DND-41 (cell line): ENCODE results near the gene IL1RAP.
"Not testable (repeated sequence)": the region's sequence is repeated elsewhere in the genome, so short reads cannot be mapped to it uniquely, and the experiment has no call there.

Experiments
- ATAC-seq: fragments of 200-7000 bp; cut with Tn5 transposase; 3 replicates; pipeline ENCODE4 v1.9.1; 2021; ENCODE audit warnings: low read depth; ENCODE audit not compliant: insufficient read depth
- DNase-seq: peaks from one replicate; pipeline ENCODE4 v3.0.0-alpha.2; 2020
- H2AFZ ChIP-seq: 2 replicates; pipeline ENCODE4 v1.6.0; 2012; ENCODE audit warnings: low read depth, low read length
- H3K27ac ChIP-seq: 2 replicates; pipeline ENCODE4 v1.5.1; 2012; ENCODE audit warnings: low read length, inconsistent platforms
- H3K27me3 ChIP-seq: fragments of 200-600 bp; sonication (generic); 2 replicates; pipeline ENCODE4 v1.6.0; 2012; ENCODE audit warnings: low read length, mild to moderate bottlenecking, inconsistent platforms; ENCODE audit not compliant: insufficient read depth, poor library complexity
- H3K36me3 ChIP-seq: 2 replicates; pipeline ENCODE4 v1.5.1; 2012; ENCODE audit warnings: low read length, inconsistent platforms; ENCODE audit not compliant: insufficient read depth
- H3K4me1 ChIP-seq: 2 replicates; pipeline ENCODE4 v1.5.1; 2012; ENCODE audit warnings: mild to moderate bottlenecking, low read length; ENCODE audit not compliant: insufficient read depth
- H3K4me2 ChIP-seq: 2 replicates; pipeline ENCODE4 v1.6.0; 2012; ENCODE audit warnings: mild to moderate bottlenecking, moderate library complexity, low read length, inconsistent platforms; ENCODE audit not compliant: insufficient read depth
- H3K4me3 ChIP-seq, 2 experiments: fragments of 200-600 bp in 1 of 2; shearing (Covaris generic) in 1 of 2; 2 replicates each; pipeline ENCODE4 v1.5.1; 2012 to 2016; ENCODE audit warnings: inconsistent platforms in 2 of 2, low read length in 2 of 2, mild to moderate bottlenecking in 2 of 2, low read depth in 1 of 2, moderate library complexity in 1 of 2
- H3K79me2 ChIP-seq: 2 replicates; pipeline ENCODE4 v1.6.0; 2012; ENCODE audit warnings: low read length, inconsistent platforms; ENCODE audit not compliant: insufficient read depth
- H3K9ac ChIP-seq: 2 replicates; pipeline ENCODE4 v1.6.0; 2012; ENCODE audit warnings: low read depth, mild to moderate bottlenecking, inconsistent platforms, low read length, moderate library complexity
- H3K9me3 ChIP-seq: 2 replicates; pipeline ENCODE4 v1.5.1; 2012; ENCODE audit warnings: low read length, moderate library complexity, mild to moderate bottlenecking, inconsistent platforms; ENCODE audit not compliant: insufficient read depth, severe bottlenecking
- H4K20me1 ChIP-seq: 2 replicates; pipeline ENCODE4 v1.6.0; 2012; ENCODE audit warnings: low read length; ENCODE audit not compliant: insufficient read depth
- EZH2 ChIP-seq: IDR thresholded peaks from 3 replicates; pipeline ENCODE4 v1.6.1; 2012; ENCODE audit warnings: borderline replicate concordance, low read depth, mild to moderate bottlenecking, moderate library complexity, low read length, inconsistent platforms; ENCODE audit not compliant: severe bottlenecking
- TF ChIP-seq, protein P1 (sequence below): IDR thresholded peaks from 2 replicates; pipeline ENCODE4 v1.5.1; 2012; ENCODE audit warnings: borderline replicate concordance, low read length, moderate library complexity, mild to moderate bottlenecking; ENCODE audit not compliant: poor library complexity, severe bottlenecking; ENCODE audit errors: extremely low read depth

The IL1RAP gene

DNA sequence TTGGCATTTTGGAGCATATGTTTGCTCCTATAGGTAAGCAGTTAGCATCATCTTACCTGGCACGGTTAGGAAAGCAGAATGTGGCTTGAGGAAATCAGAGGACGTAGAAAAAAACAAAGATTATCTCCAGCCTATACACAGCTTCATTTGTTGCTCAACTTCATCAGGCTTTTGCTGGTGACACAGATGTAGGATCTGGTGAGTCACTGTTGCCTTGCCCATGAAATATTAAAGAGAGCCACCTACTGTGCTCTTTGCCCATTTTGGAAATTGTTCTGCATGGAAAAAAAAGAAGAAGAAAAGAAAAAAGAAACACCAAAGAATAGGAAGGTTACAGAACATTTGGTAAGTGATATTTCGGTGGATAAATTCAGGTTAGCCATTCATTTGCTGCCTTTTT lies 3.8 kb downstream of the IL1RAP start:
- ATAC-seq (no peak), DNase-seq (no peak)
- Histone ChIP-seq H3K4me1 (peaks cover 44% of the 10 kb centered on the region), H2AFZ (no peak overlapping the region), H3K36me3 (peaks cover 9% of the 10 kb centered on the region; the same call in 1 of the 2 replicates), H3K4me3 (no peak overlapping the region), H3K27me3 (no peaks in the 10 kb centered on the region), H4K20me1 (peaks cover 4% of the 10 kb centered on the region; the same call in 1 of the 2 replicates), H3K9ac (no peak overlapping the region), H3K79me2 (peaks cover 76% of the 10 kb centered on the region), H3K4me2 (peak overlapping the region; percentile 26; the same call in 1 of the 2 replicates), H3K27ac (no peak overlapping the region), H3K9me3 (no peaks in the 10 kb centered on the region)
- no peak for TF ChIP-seq EZH2
- TF ChIP-seq, protein P1, sequence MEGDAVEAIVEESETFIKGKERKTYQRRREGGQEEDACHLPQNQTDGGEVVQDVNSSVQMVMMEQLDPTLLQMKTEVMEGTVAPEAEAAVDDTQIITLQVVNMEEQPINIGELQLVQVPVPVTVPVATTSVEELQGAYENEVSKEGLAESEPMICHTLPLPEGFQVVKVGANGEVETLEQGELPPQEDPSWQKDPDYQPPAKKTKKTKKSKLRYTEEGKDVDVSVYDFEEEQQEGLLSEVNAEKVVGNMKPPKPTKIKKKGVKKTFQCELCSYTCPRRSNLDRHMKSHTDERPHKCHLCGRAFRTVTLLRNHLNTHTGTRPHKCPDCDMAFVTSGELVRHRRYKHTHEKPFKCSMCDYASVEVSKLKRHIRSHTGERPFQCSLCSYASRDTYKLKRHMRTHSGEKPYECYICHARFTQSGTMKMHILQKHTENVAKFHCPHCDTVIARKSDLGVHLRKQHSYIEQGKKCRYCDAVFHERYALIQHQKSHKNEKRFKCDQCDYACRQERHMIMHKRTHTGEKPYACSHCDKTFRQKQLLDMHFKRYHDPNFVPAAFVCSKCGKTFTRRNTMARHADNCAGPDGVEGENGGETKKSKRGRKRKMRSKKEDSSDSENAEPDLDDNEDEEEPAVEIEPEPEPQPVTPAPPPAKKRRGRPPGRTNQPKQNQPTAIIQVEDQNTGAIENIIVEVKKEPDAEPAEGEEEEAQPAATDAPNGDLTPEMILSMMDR, result no peak

DNA sequence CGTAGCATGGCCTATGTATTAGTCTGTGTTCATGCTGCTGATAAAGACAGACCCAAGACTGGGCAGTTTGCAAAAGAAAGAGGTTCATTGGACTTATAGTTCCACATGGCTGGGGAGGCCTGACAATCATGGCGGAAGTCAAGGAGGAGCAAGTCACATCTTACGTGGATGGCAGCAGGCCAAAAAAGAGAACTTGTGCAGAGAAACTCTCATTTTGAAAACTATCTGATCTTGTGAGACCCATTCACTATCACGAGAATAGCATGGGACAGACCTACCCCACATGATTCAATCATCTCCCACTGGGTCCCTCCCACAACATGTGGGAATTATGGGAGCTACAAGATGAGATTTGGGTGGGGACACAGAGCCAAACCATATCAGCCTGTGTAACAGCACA lies 4.6 kb downstream of the IL1RAP start:
- H3K4me2 ChIP-seq, result 0 out of 2 replicates have a peak overlapping the region, but pooled peaks have one; percentile 2
- not testable (repeated sequence) for H4K20me1 ChIP-seq, H3K36me3 ChIP-seq, H2AFZ ChIP-seq, H3K27me3 ChIP-seq, H3K9me3 ChIP-seq, H3K27ac ChIP-seq, DNase-seq, H3K4me3 ChIP-seq, ATAC-seq, H3K9ac ChIP-seq
- H3K4me1 ChIP-seq, result peaks cover 36% of the 10 kb centered on the region
- peaks cover 85% of the 10 kb centered on the region for H3K79me2 ChIP-seq

DNA sequence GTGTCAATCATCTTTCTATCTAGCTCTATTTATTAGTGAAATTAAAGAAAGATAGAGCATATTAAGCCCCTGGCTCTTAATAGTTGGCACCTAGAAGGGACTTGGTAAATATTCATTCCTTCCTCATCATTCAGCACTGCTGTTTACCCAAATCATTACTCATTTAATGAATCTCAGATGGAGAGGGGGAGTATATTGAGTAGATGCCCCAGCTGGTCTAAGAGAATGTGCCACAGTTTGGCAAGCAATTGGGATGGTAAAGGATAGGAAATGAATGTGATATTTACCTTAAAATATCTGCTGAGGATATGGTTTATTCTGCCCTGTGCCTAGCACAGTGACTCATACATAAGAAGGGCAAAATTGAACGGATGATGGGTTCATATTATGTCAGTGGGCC lies 6.0 kb downstream of the IL1RAP start:
- Histone ChIP-seq H3K9ac (no peak overlapping the region), H3K27ac (no peak overlapping the region), H4K20me1 (peaks cover 4% of the 10 kb centered on the region; the same call in 1 of the 2 replicates), H3K4me3 (no peak overlapping the region), H3K4me1 (peaks cover 34% of the 10 kb centered on the region), H3K9me3 (no peaks in the 10 kb centered on the region), H3K4me2 (no peak overlapping the region), H3K27me3 (no peaks in the 10 kb centered on the region), H3K36me3 (peaks cover 9% of the 10 kb centered on the region; the same call in 1 of the 2 replicates), H3K79me2 (peaks cover 83% of the 10 kb centered on the region), H2AFZ (no peak overlapping the region)
- ATAC-seq (no peak), DNase-seq (no peak)
- TF ChIP-seq, protein P1, result no peak
- no peak for TF ChIP-seq EZH2

DNA sequence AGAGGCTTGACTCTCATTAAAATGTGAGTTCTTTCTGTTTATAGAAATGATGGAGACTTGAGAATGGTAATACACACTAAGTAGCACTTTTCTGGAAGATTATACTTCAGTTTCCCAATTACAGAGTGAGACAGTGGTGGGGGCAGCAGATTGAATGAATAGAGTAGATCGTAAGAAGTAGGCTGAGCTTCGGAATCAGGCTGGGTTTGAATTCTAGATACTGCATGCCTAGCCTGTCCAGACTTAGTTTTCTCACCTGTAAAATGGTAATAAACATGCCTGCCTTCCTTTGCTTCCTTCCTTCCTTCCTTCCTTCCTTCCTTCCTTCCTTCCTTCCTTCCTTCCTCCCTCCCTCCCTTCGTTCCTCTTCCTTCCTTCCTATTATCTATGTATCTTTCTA lies 8.1 kb downstream of the IL1RAP start:
- Histone ChIP-seq H3K79me2 (peaks cover 80% of the 10 kb centered on the region), H3K4me3 (no peak overlapping the region), H2AFZ (no peak overlapping the region), H3K27ac (no peak overlapping the region), H3K9me3 (no peaks in the 10 kb centered on the region), H3K4me2 (no peak overlapping the region), H3K36me3 (peaks cover 9% of the 10 kb centered on the region; the same call in 1 of the 2 replicates), H3K9ac (no peak overlapping the region), H3K4me1 (peaks cover 26% of the 10 kb centered on the region), H4K20me1 (peaks cover 8% of the 10 kb centered on the region; the same call in 1 of the 2 replicates), H3K27me3 (no peaks in the 10 kb centered on the region)
- DNase-seq, result no peak
- TF ChIP-seq, protein P1, result no peak
- TF ChIP-seq EZH2, result no peak
- no peak for ATAC-seq
